CD4-positive, alpha-beta memory T cell (primary cell): ENCODE results near the gene TOP1. TPM values are rescaled to one million over a fixed set of nuclear protein-coding genes. Genes with fewer than 3 reads are reported as not detected.

Experiments
- CTCF ChIA-PET: fragments of 350-600 bp; sonication (Branson Sonifier 250); formaldehyde crosslinking; loops from one replicate; lab custom pipeline; 2021; ENCODE audit warnings: inconsistent platforms; ENCODE audit not compliant: partially characterized antibody; lab: Charles Lee
- POLR2A ChIA-PET: fragments of 350-600 bp; sonication (Branson Sonifier 250); formaldehyde crosslinking; loops from one replicate; lab custom pipeline; 2021; ENCODE audit not compliant: partially characterized antibody; lab: Charles Lee
- DNase-seq, 5 donors: peaks; one replicate each; pipeline versions ENCODE4 v3.0.0 to v3.0.0-alpha.2; 2020 to 2022; ENCODE audit warnings: mixed read lengths in 1 of 5
- H3K27ac ChIP-seq: one replicate; pipeline ENCODE4 v1.7.0; 2013; ENCODE audit warnings: low read depth, low read length
- H3K27me3 ChIP-seq: 2 replicates; pipeline ENCODE4 v1.7.0; 2013; ENCODE audit warnings: mild to moderate bottlenecking, low read length, moderate library complexity; ENCODE audit not compliant: insufficient read depth
- H3K36me3 ChIP-seq: 2 replicates; pipeline ENCODE4 v1.7.0; 2013; ENCODE audit warnings: mild to moderate bottlenecking, low read length, moderate library complexity; ENCODE audit not compliant: insufficient read depth
- H3K4me1 ChIP-seq: 2 replicates; pipeline ENCODE4 v1.7.0; 2013; ENCODE audit warnings: mild to moderate bottlenecking, low read length, moderate library complexity; ENCODE audit not compliant: insufficient read depth
- H3K4me3 ChIP-seq, 2 donors: one replicate each; pipeline ENCODE4 v1.7.0; 2013; ENCODE audit warnings: low read length in 2 of 2, mild to moderate bottlenecking in 1 of 2
- H3K9me3 ChIP-seq, 2 donors: one replicate each; pipeline ENCODE4 v1.7.0; 2013; ENCODE audit warnings: low read length in 2 of 2, control low read depth in 1 of 2; ENCODE audit not compliant: control insufficient read depth in 1 of 2
- H3K27ac Mint-ChIP-seq, 7 donors: one replicate each; pipeline ENCODE4 v1.8.0; 2020 to 2021; ENCODE audit warnings: mixed read lengths in 7 of 7, mild to moderate bottlenecking in 6 of 7, inconsistent platforms in 3 of 7, moderate library complexity in 3 of 7
- H3K27me3 Mint-ChIP-seq, 2 donors: one replicate each; pipeline ENCODE4 v1.8.0; 2020 to 2021; ENCODE audit warnings: mixed read lengths in 2 of 2
- H3K36me3 Mint-ChIP-seq, 2 donors: one replicate each; pipeline ENCODE4 v1.8.0; 2020 to 2021; ENCODE audit warnings: mixed read lengths in 2 of 2, inconsistent platforms in 1 of 2, mild to moderate bottlenecking in 1 of 2
- H3K4me1 Mint-ChIP-seq, 4 donors: one replicate each; pipeline ENCODE4 v1.8.0; 2020 to 2021; ENCODE audit warnings: mixed read lengths in 4 of 4, mild to moderate bottlenecking in 1 of 4
- H3K4me3 Mint-ChIP-seq, 8 donors: one replicate each; pipeline ENCODE4 v1.8.0; 2020 to 2021; ENCODE audit warnings: mixed read lengths in 8 of 8, mild to moderate bottlenecking in 7 of 8, moderate library complexity in 6 of 8, inconsistent platforms in 3 of 8
- H3K9me3 Mint-ChIP-seq, 8 donors: one replicate each; pipeline ENCODE4 v1.8.0; 2020 to 2021; ENCODE audit warnings: mixed read lengths in 8 of 8, mild to moderate bottlenecking in 5 of 8, inconsistent platforms in 3 of 8, moderate library complexity in 1 of 8
- intact Hi-C: fragments of 100-400 bp; cut with micrococcal nuclease; formaldehyde crosslinking; loops from one replicate; pipeline ENCODE4 v1.15.1; 2023
- polyA plus RNA-seq, 2 donors: library from polyadenylated mRNA; unstranded; fragments of 300-500 nt; fragmentation: Illumina TruSeq; gene quantifications; one replicate each; pipeline ENCODE4 v1.2.3, GENCODE V29; 2021
- total RNA-seq, 2 experiments: library from RNA; stranded (reverse); gene quantifications; one replicate each; pipeline ENCODE4 v1.2.3, GENCODE V29; 2021

The TOP1 gene
- total and polyA plus RNA-seq, 4 experiments from 2014 or later: 3.8 to 47.5 (median 30.0) TPM

DNA sequence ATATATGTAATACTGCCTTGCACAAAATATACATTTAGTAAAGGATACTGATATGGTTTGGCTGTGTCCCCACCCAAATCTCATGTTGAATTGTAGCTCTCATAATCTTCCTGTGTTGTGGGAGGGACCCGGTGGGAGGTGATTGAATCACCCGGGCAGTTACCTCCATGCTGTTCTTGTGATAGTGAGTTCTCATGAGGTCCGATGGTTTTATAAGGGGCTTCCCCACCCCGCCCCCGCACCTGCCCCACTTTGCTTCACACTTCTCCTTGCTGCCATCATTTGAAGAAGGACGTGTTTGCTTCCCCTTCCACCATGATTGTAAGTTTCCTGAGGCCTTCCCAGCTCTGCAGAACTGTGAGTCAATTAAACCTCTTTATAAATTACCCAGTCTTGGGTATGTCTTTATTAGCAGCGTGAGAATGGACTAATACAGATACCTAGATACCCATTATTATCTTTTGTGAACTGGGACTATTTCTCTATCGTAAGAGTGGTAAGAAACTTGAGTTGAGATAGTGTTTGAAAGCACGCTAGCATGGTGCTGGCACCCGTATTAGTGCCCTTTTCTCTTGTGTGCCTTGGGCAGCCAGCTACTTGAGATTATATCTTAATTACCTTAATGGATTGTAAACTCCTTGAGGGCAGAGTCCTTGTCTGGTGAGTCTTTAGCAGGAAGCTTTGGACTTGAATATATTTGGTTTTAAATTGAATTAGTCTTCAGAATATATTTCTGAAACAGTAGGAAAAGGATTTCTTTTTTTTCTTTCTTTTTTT, 25.6 kb downstream of the TOP1 start:
- no peaks in the 10 kb centered on the region for H3K27me3 Mint-ChIP-seq
- H3K27ac Mint-ChIP-seq: no peak overlapping the region
- H3K4me1 Mint-ChIP-seq: peaks cover 60 to 92% (median 73%) of the 10 kb centered on the region in 4 donors

DNA sequence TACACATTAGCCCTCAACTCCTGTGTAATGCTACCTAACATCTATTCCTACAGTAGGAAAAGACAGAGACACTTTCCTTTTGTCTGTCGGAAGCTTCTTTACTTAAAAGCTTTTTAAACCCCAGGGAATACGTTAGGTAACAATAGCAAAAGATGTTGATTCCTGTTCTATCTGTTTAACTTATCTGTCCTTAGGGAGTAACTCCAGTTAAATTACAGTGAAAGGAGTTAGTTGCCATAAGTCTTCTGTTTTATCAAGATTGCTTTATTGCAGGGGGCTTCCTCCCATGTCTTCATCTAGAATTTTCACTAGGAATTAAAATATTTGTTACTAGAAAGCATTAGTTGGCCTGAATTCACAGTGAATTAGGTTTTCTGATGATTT, 26.2 kb downstream of the TOP1 start:
- Histone ChIP-seq H3K27me3 (no peaks in the 10 kb centered on the region), H3K4me1 (peaks cover 52% of the 10 kb centered on the region), H3K36me3 (no peaks in the 10 kb centered on the region), H3K4me3 (no peak overlapping the region), H3K27ac (no peak overlapping the region), H3K9me3 (no peaks in the 10 kb centered on the region)
- H3K27me3 Mint-ChIP-seq: no peaks in the 10 kb centered on the region
- ChIA-PET CTCF (interaction anchor here (1.8 kb wide), 1 partner anchor 41 kb away, joined by 4 read pairs; no protein-coding TSS in a partner anchor), POLR2A (interaction anchor here (1.8 kb wide), 1 partner anchor 9 kb away, joined by 4 read pairs; no protein-coding TSS in a partner anchor)
- H3K9me3 Mint-ChIP-seq: no peaks in the 10 kb centered on the region
- H3K36me3 Mint-ChIP-seq: no peaks in the 10 kb centered on the region
- intact Hi-C loops: no loop called here
- peaks cover 59 to 92% (median 72%) of the 10 kb centered on the region in 4 donors for H3K4me1 Mint-ChIP-seq
- no peak overlapping the region for H3K27ac Mint-ChIP-seq
- no peak overlapping the region for H3K4me3 Mint-ChIP-seq
- no peak for DNase-seq

More for the DNA sequence above, 25.6 kb downstream of the TOP1 start:
- peaks cover 57% of the 10 kb centered on the region for H3K4me1 ChIP-seq
- H3K27ac ChIP-seq: no peak overlapping the region
- POLR2A ChIA-PET: interaction anchor here (1.8 kb wide), 1 partner anchor 8 kb away, joined by 4 read pairs; no protein-coding TSS in a partner anchor
- no peaks in the 10 kb centered on the region for H3K36me3 ChIP-seq
- DNase-seq: no peak
- no peaks in the 10 kb centered on the region for H3K27me3 ChIP-seq
- H3K36me3 Mint-ChIP-seq: no peaks in the 10 kb centered on the region
- H3K9me3 ChIP-seq: no peaks in the 10 kb centered on the region
- CTCF ChIA-PET: interaction anchor here (1.8 kb wide), 1 partner anchor 42 kb away, joined by 4 read pairs; no protein-coding TSS in a partner anchor
- H3K9me3 Mint-ChIP-seq: no peaks in the 10 kb centered on the region
- peak overlapping the region in 1 of 8 donors; percentile 12 for H3K4me3 Mint-ChIP-seq
- intact Hi-C loops: no loop called here
- no peak overlapping the region for H3K4me3 ChIP-seq

GRCh38 chr20:41055679-41056078, 27.1 kb downstream of the TOP1 start:
- peak overlapping the region in 3 of 7 donors; percentile 5 to 75 (median 15) for H3K27ac Mint-ChIP-seq
- CTCF ChIA-PET: interaction anchor here (1.8 kb wide), 1 partner anchor 40 kb away, joined by 4 read pairs; no protein-coding TSS in a partner anchor

DNA sequence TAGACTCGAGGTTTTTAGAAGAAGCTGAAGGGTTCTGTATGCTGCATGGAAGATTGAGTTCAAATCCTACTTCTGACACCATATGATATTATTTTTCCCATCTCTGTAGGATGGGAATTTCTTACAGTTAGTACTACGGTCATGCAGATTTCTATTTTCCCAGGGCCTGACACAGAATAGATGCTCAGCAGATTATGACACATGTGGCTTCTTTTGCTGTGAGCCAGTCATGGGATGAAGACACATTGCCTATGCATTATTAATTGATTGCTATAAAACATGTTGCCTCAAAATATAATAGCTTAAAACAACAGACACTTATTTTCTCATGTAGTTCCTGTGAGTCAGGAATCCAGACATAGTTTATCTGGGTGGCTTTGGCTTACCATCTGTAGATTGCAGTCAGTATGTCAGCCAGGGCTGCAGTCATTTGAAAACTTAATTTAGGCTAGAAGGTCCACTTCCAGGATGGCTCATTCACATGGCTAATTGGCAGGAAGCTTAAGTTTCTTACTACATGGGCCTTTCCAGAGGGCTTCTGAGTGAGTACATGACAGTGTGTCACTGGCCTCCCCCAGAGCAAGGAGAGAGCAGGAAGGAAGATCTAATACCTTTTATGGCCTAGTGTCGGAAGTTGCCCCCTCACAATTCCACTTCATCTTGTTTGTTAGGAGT, 29.5 kb downstream of the TOP1 start:
- peaks cover 0 to 4% (median 0%) of the 10 kb centered on the region in 8 donors for H3K9me3 Mint-ChIP-seq
- Histone ChIP-seq H3K27ac (no peak overlapping the region), H3K4me1 (peaks cover 30% of the 10 kb centered on the region), H3K9me3 (no peaks in the 10 kb centered on the region), H3K36me3 (peaks cover 16% of the 10 kb centered on the region), H3K4me3 (no peak overlapping the region), H3K27me3 (no peaks in the 10 kb centered on the region)
- ChIA-PET POLR2A (no interaction called here), CTCF (interaction anchor here (0.8 to 1.7 kb wide), 2 partner anchors 37 to 95 kb away, joined by 3 to 4 read pairs; no protein-coding TSS in a partner anchor)
- H3K36me3 Mint-ChIP-seq: peaks cover 20 to 24% of the 10 kb centered on the region in 2 donors
- intact Hi-C loops: no loop called here
- peaks cover 45 to 75% (median 60%) of the 10 kb centered on the region in 4 donors for H3K4me1 Mint-ChIP-seq
- H3K4me3 Mint-ChIP-seq: no peak overlapping the region
- peak overlapping the region in 1 of 7 donors; percentile 60 for H3K27ac Mint-ChIP-seq
- no peaks in the 10 kb centered on the region for H3K27me3 Mint-ChIP-seq
- DNase-seq: no peak

More at GRCh38 chr20:41055679-41056078, 27.1 kb downstream of the TOP1 start:
- Histone ChIP-seq H3K9me3 (no peaks in the 10 kb centered on the region), H3K36me3 (no peaks in the 10 kb centered on the region), H3K4me1 (peaks cover 43% of the 10 kb centered on the region), H3K27ac (no peak overlapping the region), H3K27me3 (no peaks in the 10 kb centered on the region), H3K4me3 (no peak overlapping the region)
- DNase-seq: no peak
- intact Hi-C loops: no loop called here
- Mint-ChIP-seq H3K27me3 (no peaks in the 10 kb centered on the region), H3K4me3 (peak overlapping the region in 1 of 8 donors; percentile 12), H3K36me3 (peaks cover 0 to 4% of the 10 kb centered on the region in 2 donors), H3K9me3 (no peaks in the 10 kb centered on the region), H3K4me1 (peaks cover 54 to 88% (median 70%) of the 10 kb centered on the region in 4 donors)
- POLR2A ChIA-PET: no interaction called here

DNA sequence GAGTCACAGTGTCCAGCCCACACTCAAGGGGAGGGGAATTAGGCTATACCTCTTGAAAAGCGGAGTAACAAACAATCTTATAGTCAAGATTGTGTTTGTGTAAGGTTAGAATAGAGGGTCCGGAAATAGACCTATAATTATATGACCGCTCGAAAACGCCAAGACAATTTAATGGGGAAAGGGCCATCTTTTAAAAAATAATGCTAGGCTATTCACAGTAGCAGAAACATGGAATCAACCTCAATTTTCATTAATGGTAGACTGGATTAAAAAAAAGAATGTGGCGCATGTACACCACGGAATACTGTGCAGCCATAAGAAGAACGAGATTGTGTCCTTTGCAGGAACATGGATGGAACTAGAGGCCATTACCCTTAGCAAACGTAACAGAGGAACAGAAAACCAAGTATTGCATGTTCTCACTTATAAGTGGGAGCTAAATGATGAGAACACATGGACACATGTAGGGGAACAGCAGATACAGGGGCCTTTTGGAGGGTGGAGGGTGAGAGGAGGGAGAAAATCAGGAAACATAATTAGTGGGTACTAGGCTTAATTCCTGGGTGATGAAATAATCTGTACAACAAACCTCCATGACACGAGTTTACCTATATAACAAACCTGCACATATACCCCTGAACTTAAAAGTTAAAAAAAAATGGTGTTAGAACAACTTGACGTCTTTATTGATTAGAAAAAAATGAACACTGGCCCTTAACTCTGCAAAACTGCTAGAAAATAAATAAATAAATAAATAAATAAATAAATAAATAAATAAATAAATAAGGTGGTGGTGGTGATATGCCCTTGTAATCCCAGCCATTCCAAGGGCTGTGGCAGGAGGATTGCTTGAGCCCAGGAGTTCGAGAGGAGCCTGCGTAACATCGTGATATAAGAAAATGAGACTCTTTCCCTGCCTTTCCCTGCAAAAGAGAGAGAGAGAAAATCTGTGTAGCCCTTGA, 30.3 kb downstream of the TOP1 start:
- peaks cover 47 to 75% (median 61%) of the 10 kb centered on the region in 4 donors for H3K4me1 Mint-ChIP-seq
- no peak overlapping the region for H3K27ac Mint-ChIP-seq
- H3K9me3 ChIP-seq: no peaks in the 10 kb centered on the region
- H3K4me3 ChIP-seq: no peak overlapping the region
- ChIA-PET CTCF (interaction anchor here (0.8 kb wide), 1 partner anchor 96 kb away, joined by 3 read pairs; no protein-coding TSS in a partner anchor), POLR2A (no interaction called here)
- peaks cover 30% of the 10 kb centered on the region for H3K4me1 ChIP-seq
- H3K9me3 Mint-ChIP-seq: peaks cover 0 to 4% (median 0%) of the 10 kb centered on the region in 8 donors
- DNase-seq: no peak
- H3K27me3 ChIP-seq: no peaks in the 10 kb centered on the region
- no peak overlapping the region for H3K27ac ChIP-seq
- intact Hi-C loops: no loop called here
- peaks cover 16% of the 10 kb centered on the region for H3K36me3 ChIP-seq
- peaks cover 28 to 32% of the 10 kb centered on the region in 2 donors for H3K36me3 Mint-ChIP-seq
- no peaks in the 10 kb centered on the region for H3K27me3 Mint-ChIP-seq
- H3K4me3 Mint-ChIP-seq: no peak overlapping the region

- Histone ChIP-seq H3K36me3 (peaks cover 16% of the 10 kb centered on the region), H3K9me3 (no peaks in the 10 kb centered on the region), H3K27ac (no peak overlapping the region), H3K4me3 (no peak overlapping the region), H3K4me1 (peaks cover 14% of the 10 kb centered on the region), H3K27me3 (no peaks in the 10 kb centered on the region)
- H3K27ac Mint-ChIP-seq: peak overlapping the region in 1 of 7 donors; percentile 1
- POLR2A ChIA-PET: interaction anchor here (0.6 to 0.8 kb wide), 2 partner anchors 31 to 370 kb away, joined by 3 read pairs; no protein-coding TSS in a partner anchor
- no peak overlapping the region for H3K4me3 Mint-ChIP-seq
- no peak for DNase-seq
- H3K4me1 Mint-ChIP-seq: peaks cover 39 to 65% (median 55%) of the 10 kb centered on the region in 4 donors
- no peaks in the 10 kb centered on the region for H3K27me3 Mint-ChIP-seq
- peaks cover 32 to 39% of the 10 kb centered on the region in 2 donors for H3K36me3 Mint-ChIP-seq
- CTCF ChIA-PET: interaction anchor here (2.7 kb wide), 1 partner anchor 70 kb away, joined by 9 read pairs; no protein-coding TSS in a partner anchor
- intact Hi-C loops: no loop called here
- H3K9me3 Mint-ChIP-seq: peaks cover 0 to 4% (median 0%) of the 10 kb centered on the region in 8 donors
Measured at GRCh38 chr20:41061155-41061554, 32.5 kb downstream of the TOP1 start.
